SH-SY5Y (cell line): Measurements from ENCODE around the gene IKZF4.

Experiments used
- GATA2 ChIP-seq: IDR thresholded peaks from 2 replicates; pipeline ENCODE4 v1.6.1; 2011; ENCODE audit warnings: mild to moderate bottlenecking, low read depth, low read length
- GATA3 ChIP-seq: IDR thresholded peaks from 2 replicates; pipeline ENCODE4 v1.6.1; 2011; ENCODE audit warnings: low read depth, mild to moderate bottlenecking, low read length, moderate library complexity

Gene IKZF4

GRCh38 chr12:56084958-56085543 lies 64.2 kb downstream of the IKZF4 start:
- TF ChIP-seq GATA2 (no peak), GATA3 (no peak)

DNA sequence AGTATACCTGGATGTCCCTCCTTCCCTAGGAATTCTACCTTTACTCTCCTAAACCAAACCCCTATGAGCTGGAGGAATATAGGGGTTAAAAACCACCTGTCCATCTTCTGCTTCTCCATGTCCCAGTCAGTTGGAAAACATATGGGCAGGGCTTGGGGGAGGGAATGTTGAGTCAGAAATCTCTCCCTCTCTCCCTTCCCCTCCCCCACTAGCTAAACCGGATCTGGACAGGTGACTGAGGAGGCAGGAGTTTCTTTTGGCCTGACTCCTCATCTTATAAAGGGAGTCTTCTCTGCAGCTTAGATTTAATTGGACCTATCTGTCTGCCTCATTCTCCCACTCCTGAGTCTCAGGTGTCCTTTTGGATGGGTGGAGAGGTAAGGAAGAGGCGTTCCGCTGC lies 65.3 kb downstream of the IKZF4 start:
- no peak for TF ChIP-seq GATA2

- TF ChIP-seq GATA3 = no peak
- no peak for TF ChIP-seq GATA2
These were observed 65.8 kb downstream of the IKZF4 start for GRCh38 chr12:56086608-56087007.

- TF ChIP-seq GATA2 (no peak), GATA3 (no peak)
These were observed 66.4 kb downstream of the IKZF4 start for GRCh38 chr12:56087220-56087619.
